A549 (cell line): Measurements from ENCODE around the gene OSBPL2. TPM values are rescaled to one million over a fixed set of nuclear protein-coding genes. Genes with fewer than 3 reads are reported as not detected.

Experiments
- ATAC-seq, 2 experiments: fragments of 200-7000 bp in 1 of 2; fragments of >200 bp in 1 of 2; cut with Nextera tagmentation in 1 of 2; cut with Tn5 transposase in 1 of 2; 3 replicates each; pipeline versions ENCODE4 v1.8.0 to v1.9.1; 2018 to 2020; ENCODE audit warnings: mild to moderate bottlenecking in 1 of 2, moderate library complexity in 1 of 2
- CTCF ChIA-PET: fragments of 300-600 bp; sonication (Branson Sonifier 250); formaldehyde crosslinking; extraction: SDS; loops from one replicate; lab custom pipeline; 2021; ENCODE audit warnings: antibody characterized with exemption, inconsistent platforms; lab: Yijun Ruan, JAX
- POLR2A ChIA-PET: fragments of 350-600 bp; formaldehyde crosslinking; extraction: SDS; loops from one replicate; lab custom pipeline; 2021; ENCODE audit warnings: antibody characterized with exemption, inconsistent platforms; lab: Yijun Ruan, JAX
- DNase-seq, 2 experiments: peaks; one replicate each; pipeline versions ENCODE4 v3.0.0 to v3.0.0-alpha.2; 2011 to 2016; ENCODE audit warnings: low read depth in 1 of 2, low spot score in 1 of 2
- FAIRE-seq: peaks from 2 replicates; lab custom pipeline; 2011; peaks lifted over from hg19 to GRCh38; lab: Jason Lieb, UNC
- H3K27ac ChIP-seq, 2 experiments: fragments of >200 bp; sonication (Bioruptor Twin); formaldehyde crosslinking; 3 replicates each; pipeline ENCODE4 v1.5.1; 2016 to 2017
- H3K4me1 ChIP-seq: fragments of >200 bp; sonication (Bioruptor Twin); formaldehyde crosslinking; 3 replicates; pipeline ENCODE4 v1.6.1; 2016
- H3K4me2 ChIP-seq: fragments of >200 bp; sonication (Bioruptor Twin); formaldehyde crosslinking; 3 replicates; pipeline ENCODE4 v1.6.1; 2016
- H3K4me3 ChIP-seq: fragments of >200 bp; sonication (Bioruptor Twin); formaldehyde crosslinking; 3 replicates; pipeline ENCODE4 v1.5.1; 2016
- H3K9me3 ChIP-seq: fragments of >200 bp; sonication (Bioruptor Twin); formaldehyde crosslinking; 3 replicates; pipeline ENCODE4 v1.6.1; 2016
- BHLHE40 ChIP-seq: IDR thresholded peaks from 2 replicates; pipeline ENCODE4 v1.6.1; 2012; ENCODE audit warnings: low read depth, low read length, inconsistent platforms
- CBX2 ChIP-seq: fragments of 200-600 bp; sonication (generic); IDR thresholded peaks from 2 replicates; pipeline ENCODE4 v1.6.1; 2016; ENCODE audit warnings: low read depth, mild to moderate bottlenecking, borderline replicate concordance
- CHD2 ChIP-seq: fragments of 150-350 bp; IDR thresholded peaks from 2 replicates; pipeline ENCODE4 v1.6.1; 2014; ENCODE audit warnings: low read length; ENCODE audit not compliant: partially characterized antibody
- CHD4 ChIP-seq: fragments of 200-600 bp; sonication (generic); IDR thresholded peaks from 2 replicates; pipeline ENCODE4 v1.6.1; 2016; ENCODE audit warnings: antibody characterized with exemption, mild to moderate bottlenecking, borderline replicate concordance
- EHF ChIP-seq: fragments of 250-450 bp; sonication (Bioruptor Pico); IDR thresholded peaks from 2 replicates; pipeline ENCODE4 v1.5.0; 2020; ENCODE audit warnings: mild to moderate bottlenecking
- EP300 ChIP-seq, 2 experiments: fragments of >200 bp; sonication (Bioruptor Twin); formaldehyde crosslinking; IDR thresholded peaks; 2 replicates in 1 of 2; 3 replicates in 1 of 2; pipeline ENCODE4 v1.6.1; 2016 to 2017
- FOSL2 ChIP-seq, 2 experiments: fragments of 450-650 bp in 1 of 2; fragments of >200 bp in 1 of 2; sonication (Bioruptor Twin) in 1 of 2; formaldehyde crosslinking; IDR thresholded peaks; 2 replicates each; pipeline versions ENCODE4 v1.5.0 to v1.6.1; 2016 to 2020; ENCODE audit warnings: mild to moderate bottlenecking in 1 of 2, moderate library complexity in 1 of 2
- FOXS1 ChIP-seq: fragments of 250-450 bp; sonication (Bioruptor Pico); IDR thresholded peaks from 2 replicates; pipeline ENCODE4 v1.5.0; 2020; ENCODE audit warnings: mild to moderate bottlenecking, moderate library complexity
- GATA3 ChIP-seq: IDR thresholded peaks from 2 replicates; pipeline ENCODE4 v1.6.1; 2012; ENCODE audit warnings: borderline replicate concordance
- HDAC2 ChIP-seq: fragments of 200-600 bp; sonication (generic); IDR thresholded peaks from 2 replicates; pipeline ENCODE4 v1.6.1; 2016
- HOXA7 ChIP-seq: fragments of 250-450 bp; sonication (Bioruptor Pico); IDR thresholded peaks from 2 replicates; pipeline ENCODE4 v1.5.0; 2020; ENCODE audit warnings: mild to moderate bottlenecking, moderate library complexity
- HOXB5 ChIP-seq: fragments of 250-450 bp; sonication (Bioruptor Pico); IDR thresholded peaks from 2 replicates; pipeline ENCODE4 v1.5.0; 2020; ENCODE audit warnings: mild to moderate bottlenecking, moderate library complexity
- JUN ChIP-seq, 2 experiments: fragments of >200 bp; sonication (Bioruptor Twin); formaldehyde crosslinking; IDR thresholded peaks; 2 replicates in 1 of 2; 3 replicates in 1 of 2; pipeline ENCODE4 v1.6.1; 2016 to 2017
- JUNB ChIP-seq: fragments of >200 bp; sonication (Bioruptor Twin); formaldehyde crosslinking; IDR thresholded peaks from 2 replicates; pipeline ENCODE4 v1.6.1; 2016
- MAZ ChIP-seq: fragments of 150-350 bp; IDR thresholded peaks from 2 replicates; pipeline ENCODE4 v1.6.1; 2014; ENCODE audit warnings: antibody characterized with exemption, low read depth, low read length, borderline replicate concordance
- NR3C1 ChIP-seq: fragments of >200 bp; sonication (Bioruptor Twin); formaldehyde crosslinking; IDR thresholded peaks from 3 replicates; pipeline ENCODE4 v1.6.1; 2017
- PHF8 ChIP-seq: fragments of 200-600 bp; sonication (generic); IDR thresholded peaks from 2 replicates; pipeline ENCODE4 v1.6.1; 2016; ENCODE audit warnings: low read depth, mild to moderate bottlenecking, antibody characterized with exemption, moderate library complexity, borderline replicate concordance
- RARB ChIP-seq: fragments of 250-450 bp; sonication (Bioruptor Pico); IDR thresholded peaks from 2 replicates; pipeline ENCODE4 v1.8.0; 2021; ENCODE audit warnings: mild to moderate bottlenecking, moderate library complexity
- TFCP2L1 ChIP-seq: fragments of 250-450 bp; sonication (Bioruptor Pico); IDR thresholded peaks from 2 replicates; pipeline ENCODE4 v1.5.0; 2021; ENCODE audit warnings: mild to moderate bottlenecking
- ZNF302 ChIP-seq: fragments of 250-450 bp; sonication (Bioruptor Pico); IDR thresholded peaks from 2 replicates; pipeline ENCODE4 v1.9.0; 2021; ENCODE audit warnings: inconsistent platforms, mild to moderate bottlenecking, moderate library complexity
- WGBS: methylation state at CpG from one replicate; pipeline ENCODE4 v1.1.6; 2017; ENCODE audit errors: missing lambda C conversion rate; 5-methylcytosine and 5-hydroxymethylcytosine counted together
- polyA plus RNA-seq, 4 experiments: library from polyadenylated mRNA; depleted of rRNA in 3 of 4; stranded (reverse); fragments of >200 nt; fragmentation: RNase III in 1 of 4; extraction: RNeasy Plus Mini Kit Qiagen cat#74134 plus additional on column Dnase treatment in 1 of 4; gene quantifications; 2 replicates in 3 of 4; 3 replicates in 1 of 4; pipeline ENCODE4 v1.2.3, GENCODE V29; 2011 to 2017
- TF ChIP-seq, protein P1 (sequence below): IDR thresholded peaks from 2 replicates; pipeline ENCODE4 v1.6.1; 2012; ENCODE audit warnings: low read depth, borderline replicate concordance
- TF ChIP-seq, protein P2 (sequence below): fragments of >200 bp; sonication (Bioruptor Twin); formaldehyde crosslinking; IDR thresholded peaks from 2 replicates; pipeline ENCODE4 v1.6.1; 2016
- TF ChIP-seq, protein P3 (sequence below): fragments of 200-600 bp; sonication (generic); IDR thresholded peaks from 2 replicates; pipeline ENCODE4 v1.6.1; 2016; ENCODE audit warnings: antibody characterized with exemption, mild to moderate bottlenecking, moderate library complexity

The OSBPL2 gene
- polyA plus RNA-seq, 2 of the 4 experiments (the other 2 are of a cell fraction): 14.6 to 14.8 TPM

DNA sequence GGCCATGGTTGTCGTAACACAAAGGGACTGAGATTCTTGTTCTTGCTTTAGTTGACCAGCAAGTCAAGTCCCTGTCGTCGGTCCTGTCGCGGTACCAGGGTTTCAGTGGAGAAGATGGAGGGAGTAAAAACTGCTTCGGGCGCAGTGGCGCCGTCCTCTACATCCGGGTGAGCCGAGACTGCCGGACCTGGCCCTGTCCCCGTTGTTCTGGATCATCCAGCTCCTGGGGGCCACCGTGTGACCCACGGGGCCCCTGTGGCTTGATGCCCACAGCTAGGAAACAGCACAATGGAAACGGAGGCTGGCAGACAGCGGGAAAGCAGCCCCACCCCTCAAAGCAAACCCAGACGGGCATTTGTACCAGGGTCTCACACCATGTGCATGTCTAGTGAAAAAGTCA, 40.5 kb upstream of the OSBPL2 start:
- H3K4me1 ChIP-seq: no peaks in the 10 kb centered on the region
- FAIRE-seq (no peak), DNase-seq (no peak), ATAC-seq (no peak)
- ChIA-PET POLR2A (no interaction called here), CTCF (interaction anchor here (0.6 to 2.1 kb wide), 2 partner anchors 12 to 388 kb away, joined by 4 to 6 read pairs; no protein-coding TSS in a partner anchor)
- no peaks in the 10 kb centered on the region for H3K9me3 ChIP-seq
- TF ChIP-seq CHD4: no peak
- TF ChIP-seq MAZ: no peak
- TF ChIP-seq NR3C1: no peak
- TF ChIP-seq, protein P1, sequence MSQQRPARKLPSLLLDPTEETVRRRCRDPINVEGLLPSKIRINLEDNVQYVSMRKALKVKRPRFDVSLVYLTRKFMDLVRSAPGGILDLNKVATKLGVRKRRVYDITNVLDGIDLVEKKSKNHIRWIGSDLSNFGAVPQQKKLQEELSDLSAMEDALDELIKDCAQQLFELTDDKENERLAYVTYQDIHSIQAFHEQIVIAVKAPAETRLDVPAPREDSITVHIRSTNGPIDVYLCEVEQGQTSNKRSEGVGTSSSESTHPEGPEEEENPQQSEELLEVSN: no peak
- H3K4me2 ChIP-seq: no peak overlapping the region
- no peak overlapping the region for H3K27ac ChIP-seq
- no peak overlapping the region for H3K4me3 ChIP-seq
- 95% methylated on average over 15 of the region's 18 CpGs for WGBS

DNA sequence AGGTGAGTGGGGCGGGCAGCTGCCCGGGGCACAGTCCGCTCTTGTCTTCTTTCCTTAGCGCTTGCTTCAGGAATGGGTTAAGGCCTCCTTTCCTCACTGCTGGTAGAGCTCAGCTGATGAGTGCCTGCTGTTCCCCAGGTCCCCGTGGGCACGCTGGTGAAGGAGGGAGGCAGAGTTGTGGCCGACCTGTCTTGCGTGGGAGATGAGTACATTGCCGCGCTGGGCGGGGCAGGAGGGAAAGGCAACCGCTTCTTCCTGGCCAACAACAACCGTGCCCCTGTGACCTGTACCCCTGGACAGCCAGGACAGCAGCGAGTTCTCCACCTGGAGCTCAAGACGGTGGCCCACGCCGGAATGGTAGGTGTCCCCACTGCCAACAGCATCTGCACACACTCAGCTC, 39.8 kb upstream of the OSBPL2 start:
- FAIRE-seq (no peak), ATAC-seq (no peak), DNase-seq (no peak)
- Histone ChIP-seq H3K27ac (no peak overlapping the region), H3K4me3 (no peak overlapping the region), H3K9me3 (no peaks in the 10 kb centered on the region), H3K4me1 (no peaks in the 10 kb centered on the region), H3K4me2 (no peak overlapping the region)
- ChIA-PET CTCF (interaction anchor here (0.6 to 2.1 kb wide), 3 partner anchors 10 to 11 kb away, joined by 3 to 6 read pairs (median 3); no protein-coding TSS in a partner anchor), POLR2A (no interaction called here)
- 94% methylated on average over 17 of the region's 17 CpGs for WGBS
- no peak for TF ChIP-seq EHF (CRISPR knock-in tag)
- TF ChIP-seq HOXB5 (CRISPR knock-in tag): no peak
- TF ChIP-seq, protein P2, sequence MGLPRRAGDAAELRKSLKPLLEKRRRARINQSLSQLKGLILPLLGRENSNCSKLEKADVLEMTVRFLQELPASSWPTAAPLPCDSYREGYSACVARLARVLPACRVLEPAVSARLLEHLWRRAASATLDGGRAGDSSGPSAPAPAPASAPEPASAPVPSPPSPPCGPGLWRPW: no peak
- TF ChIP-seq RARB (CRISPR knock-in tag): no peak
- no peak for TF ChIP-seq TFCP2L1 (CRISPR knock-in tag)
- TF ChIP-seq FOXS1 (CRISPR knock-in tag): no peak
- TF ChIP-seq PHF8: no peak
- no peak for TF ChIP-seq JUN (IDR thresholded peaks at IDR 0.05)
- TF ChIP-seq CHD2: no peak
- no peak for TF ChIP-seq BHLHE40
- no peak for TF ChIP-seq ZNF302
- no peak for TF ChIP-seq FOSL2 (IDR thresholded peaks at IDR 0.05)
- TF ChIP-seq FOSL2 (CRISPR knock-in tag; IDR thresholded peaks at IDR 0.05): no peak
- no peak for TF ChIP-seq CBX2
- no peak for TF ChIP-seq HOXA7 (CRISPR knock-in tag)
- no peak for TF ChIP-seq GATA3
- no peak for TF ChIP-seq EP300 (IDR thresholded peaks at IDR 0.05)
- TF ChIP-seq JUNB: no peak
- TF ChIP-seq, protein P3, sequence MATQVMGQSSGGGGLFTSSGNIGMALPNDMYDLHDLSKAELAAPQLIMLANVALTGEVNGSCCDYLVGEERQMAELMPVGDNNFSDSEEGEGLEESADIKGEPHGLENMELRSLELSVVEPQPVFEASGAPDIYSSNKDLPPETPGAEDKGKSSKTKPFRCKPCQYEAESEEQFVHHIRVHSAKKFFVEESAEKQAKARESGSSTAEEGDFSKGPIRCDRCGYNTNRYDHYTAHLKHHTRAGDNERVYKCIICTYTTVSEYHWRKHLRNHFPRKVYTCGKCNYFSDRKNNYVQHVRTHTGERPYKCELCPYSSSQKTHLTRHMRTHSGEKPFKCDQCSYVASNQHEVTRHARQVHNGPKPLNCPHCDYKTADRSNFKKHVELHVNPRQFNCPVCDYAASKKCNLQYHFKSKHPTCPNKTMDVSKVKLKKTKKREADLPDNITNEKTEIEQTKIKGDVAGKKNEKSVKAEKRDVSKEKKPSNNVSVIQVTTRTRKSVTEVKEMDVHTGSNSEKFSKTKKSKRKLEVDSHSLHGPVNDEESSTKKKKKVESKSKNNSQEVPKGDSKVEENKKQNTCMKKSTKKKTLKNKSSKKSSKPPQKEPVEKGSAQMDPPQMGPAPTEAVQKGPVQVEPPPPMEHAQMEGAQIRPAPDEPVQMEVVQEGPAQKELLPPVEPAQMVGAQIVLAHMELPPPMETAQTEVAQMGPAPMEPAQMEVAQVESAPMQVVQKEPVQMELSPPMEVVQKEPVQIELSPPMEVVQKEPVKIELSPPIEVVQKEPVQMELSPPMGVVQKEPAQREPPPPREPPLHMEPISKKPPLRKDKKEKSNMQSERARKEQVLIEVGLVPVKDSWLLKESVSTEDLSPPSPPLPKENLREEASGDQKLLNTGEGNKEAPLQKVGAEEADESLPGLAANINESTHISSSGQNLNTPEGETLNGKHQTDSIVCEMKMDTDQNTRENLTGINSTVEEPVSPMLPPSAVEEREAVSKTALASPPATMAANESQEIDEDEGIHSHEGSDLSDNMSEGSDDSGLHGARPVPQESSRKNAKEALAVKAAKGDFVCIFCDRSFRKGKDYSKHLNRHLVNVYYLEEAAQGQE: no peak
- TF ChIP-seq HDAC2: no peak
